Testis (tissue), 2 donors: ENCODE data around the gene TERB2.
"Not testable (repeated sequence)": the region's sequence is repeated elsewhere in the genome, so short reads cannot be mapped to it uniquely, and the experiment has no call there.

Experiments
- POLR2A ChIP-seq: fragments of 450-650 bp; IDR thresholded peaks from one replicate; pipeline ENCODE4 v1.6.1; 2017; ENCODE audit warnings: antibody characterized with exemption, mild to moderate bottlenecking, moderate library complexity
- TF ChIP-seq, protein P1 (sequence below), 3 experiments: fragments of 450-650 bp in 2 of 3; fragments of 200-600 bp in 1 of 3; sonication (generic) in 1 of 3; IDR thresholded peaks; one replicate each; pipeline ENCODE4 v1.5.1; 2016 to 2019; ENCODE audit warnings: antibody characterized with exemption in 3 of 3, mild to moderate bottlenecking in 2 of 3, moderate library complexity in 1 of 3

DNA sequence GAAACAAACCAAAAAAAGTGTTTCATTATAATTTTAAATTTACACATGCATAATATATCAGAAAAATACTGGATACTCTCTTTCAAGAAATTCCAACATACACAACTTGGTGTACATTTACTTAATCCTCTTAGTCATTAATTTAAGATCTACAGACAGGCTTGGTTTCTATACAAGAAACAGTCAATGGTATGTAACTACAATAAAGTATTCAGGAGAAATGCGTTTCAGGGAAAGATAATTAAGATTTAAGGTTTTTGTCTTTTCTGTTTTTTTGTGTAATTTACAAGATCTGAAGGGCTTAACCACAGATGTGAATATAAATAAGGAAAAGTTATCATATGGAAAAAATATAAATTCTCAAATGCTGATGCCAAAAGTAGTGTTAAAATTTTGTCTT is 44.3 kb upstream of the TERB2 start:
- TF ChIP-seq, protein P1, sequence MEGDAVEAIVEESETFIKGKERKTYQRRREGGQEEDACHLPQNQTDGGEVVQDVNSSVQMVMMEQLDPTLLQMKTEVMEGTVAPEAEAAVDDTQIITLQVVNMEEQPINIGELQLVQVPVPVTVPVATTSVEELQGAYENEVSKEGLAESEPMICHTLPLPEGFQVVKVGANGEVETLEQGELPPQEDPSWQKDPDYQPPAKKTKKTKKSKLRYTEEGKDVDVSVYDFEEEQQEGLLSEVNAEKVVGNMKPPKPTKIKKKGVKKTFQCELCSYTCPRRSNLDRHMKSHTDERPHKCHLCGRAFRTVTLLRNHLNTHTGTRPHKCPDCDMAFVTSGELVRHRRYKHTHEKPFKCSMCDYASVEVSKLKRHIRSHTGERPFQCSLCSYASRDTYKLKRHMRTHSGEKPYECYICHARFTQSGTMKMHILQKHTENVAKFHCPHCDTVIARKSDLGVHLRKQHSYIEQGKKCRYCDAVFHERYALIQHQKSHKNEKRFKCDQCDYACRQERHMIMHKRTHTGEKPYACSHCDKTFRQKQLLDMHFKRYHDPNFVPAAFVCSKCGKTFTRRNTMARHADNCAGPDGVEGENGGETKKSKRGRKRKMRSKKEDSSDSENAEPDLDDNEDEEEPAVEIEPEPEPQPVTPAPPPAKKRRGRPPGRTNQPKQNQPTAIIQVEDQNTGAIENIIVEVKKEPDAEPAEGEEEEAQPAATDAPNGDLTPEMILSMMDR (IDR thresholded peaks at IDR 0.05) = not testable (repeated sequence)
- not testable (repeated sequence) for TF ChIP-seq POLR2A
